Jurkat, Clone E6-1 (cell line): ENCODE results near the gene NDUFV3.
"Not testable (repeated sequence)": the region's sequence is repeated elsewhere in the genome, so short reads cannot be mapped to it uniquely, and the experiment has no call there.

Experiments
- DNase-seq: peaks from one replicate; pipeline ENCODE4 v3.0.0-alpha.2; 2011; ENCODE audit warnings: low read depth, low spot score
- H3K4me3 ChIP-seq: 2 replicates; pipeline ENCODE4 v1.5.1; 2011; ENCODE audit warnings: mild to moderate bottlenecking, low read length, control low read depth, moderate library complexity

The NDUFV3 gene

GRCh38 chr21:42855171-42855936, 37.8 kb upstream of the NDUFV3 start:
- no peak for DNase-seq
- H3K4me3 ChIP-seq, result no peak overlapping the region

GRCh38 chr21:42855937-42856335, 37.2 kb upstream of the NDUFV3 start:
- no peak overlapping the region for H3K4me3 ChIP-seq
- no peak for DNase-seq

- H3K4me3 ChIP-seq, result no peak overlapping the region
- no peak for DNase-seq
Measured at GRCh38 chr21:42857216-42857615, 35.9 kb upstream of the NDUFV3 start.

GRCh38 chr21:42858185-42858847, 34.8 kb upstream of the NDUFV3 start:
- no peak for DNase-seq
- H3K4me3 ChIP-seq, result no peak overlapping the region

GRCh38 chr21:42858957-42859890, 33.9 kb upstream of the NDUFV3 start:
- DNase-seq, result no peak
- H3K4me3 ChIP-seq, result no peak overlapping the region

GRCh38 chr21:42859891-42860230, 33.2 kb upstream of the NDUFV3 start:
- no peak for DNase-seq
- H3K4me3 ChIP-seq, result no peak overlapping the region

GRCh38 chr21:42860345-42860744, 32.8 kb upstream of the NDUFV3 start:
- no peak overlapping the region for H3K4me3 ChIP-seq
- DNase-seq, result no peak

GRCh38 chr21:42861311-42861847, 31.7 kb upstream of the NDUFV3 start:
- DNase-seq, result no peak
- no peak overlapping the region for H3K4me3 ChIP-seq

GRCh38 chr21:42861848-42862400, 31.2 kb upstream of the NDUFV3 start:
- H3K4me3 ChIP-seq, result no peak overlapping the region
- no peak for DNase-seq

GRCh38 chr21:42862774-42863503, 30.2 kb upstream of the NDUFV3 start:
- H3K4me3 ChIP-seq, result no peak overlapping the region
- DNase-seq, result no peak

- H3K4me3 ChIP-seq, result no peak overlapping the region
- DNase-seq, result no peak
Measured at GRCh38 chr21:42863504-42863870, 29.6 kb upstream of the NDUFV3 start.

- no peak for DNase-seq
Measured at GRCh38 chr21:42864286-42864685, 28.8 kb upstream of the NDUFV3 start.

GRCh38 chr21:42864815-42865775, 28.0 kb upstream of the NDUFV3 start:
- no peak overlapping the region for H3K4me3 ChIP-seq
- no peak for DNase-seq

More at GRCh38 chr21:42864286-42864685, 28.8 kb upstream of the NDUFV3 start:
- H3K4me3 ChIP-seq, result no peak overlapping the region

GRCh38 chr21:42865776-42866160, 27.3 kb upstream of the NDUFV3 start:
- DNase-seq, result no peak
- no peak overlapping the region for H3K4me3 ChIP-seq

- H3K4me3 ChIP-seq, result no peak overlapping the region
- DNase-seq, result no peak
Measured at GRCh38 chr21:42868196-42868595, 24.9 kb upstream of the NDUFV3 start.

GRCh38 chr21:42873096-42873495, 20.0 kb upstream of the NDUFV3 start:
- no peak overlapping the region for H3K4me3 ChIP-seq
- no peak for DNase-seq

- H3K4me3 ChIP-seq, DNase-seq: not testable (repeated sequence)
Measured at GRCh38 chr21:42875811-42876210, 17.3 kb upstream of the NDUFV3 start.

- peak overlapping the region; percentile 97 for H3K4me3 ChIP-seq
- DNase-seq, result peak; percentile 20
Measured at GRCh38 chr21:42878678-42878992, 14.5 kb upstream of the NDUFV3 start.
